ENCODE data around the gene PTGIR.

Gene PTGIR

DNA sequence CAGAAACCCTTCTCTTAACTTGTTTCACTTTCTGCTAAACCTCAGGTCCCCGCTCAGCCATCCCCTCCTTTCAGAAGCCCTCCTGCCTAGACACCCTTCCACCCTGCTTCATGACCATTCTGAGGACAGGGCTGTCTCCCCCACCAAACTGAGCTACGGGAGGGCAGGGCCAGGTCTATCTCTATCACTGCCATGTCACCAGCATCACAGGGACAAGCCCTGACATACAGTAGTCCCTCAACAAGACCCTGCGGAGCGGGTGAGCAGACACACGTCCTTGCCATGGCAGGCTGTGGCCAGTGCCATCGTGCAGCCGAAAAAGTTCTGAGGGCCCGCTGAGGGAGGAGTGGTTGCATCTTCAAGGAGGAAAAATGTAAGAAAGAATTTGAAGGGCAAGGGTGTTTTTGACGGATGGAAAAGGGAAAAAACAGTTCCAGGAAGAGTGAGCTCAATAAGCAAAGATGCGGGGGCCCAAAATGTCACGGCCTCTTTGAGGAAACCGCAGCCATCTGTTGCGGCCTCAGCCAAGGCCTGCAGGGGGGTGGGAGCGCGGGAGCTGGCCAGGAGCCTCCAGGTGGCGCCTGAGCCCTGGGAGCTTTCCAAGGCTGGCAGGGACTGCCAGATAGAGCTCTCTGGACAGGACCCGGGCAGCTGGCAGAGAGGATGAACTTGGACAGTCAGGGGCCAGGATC, 8.1 kb downstream of the PTGIR start:
- DNase-seq (ENCODE audit: low read depth), result no peak

DNA sequence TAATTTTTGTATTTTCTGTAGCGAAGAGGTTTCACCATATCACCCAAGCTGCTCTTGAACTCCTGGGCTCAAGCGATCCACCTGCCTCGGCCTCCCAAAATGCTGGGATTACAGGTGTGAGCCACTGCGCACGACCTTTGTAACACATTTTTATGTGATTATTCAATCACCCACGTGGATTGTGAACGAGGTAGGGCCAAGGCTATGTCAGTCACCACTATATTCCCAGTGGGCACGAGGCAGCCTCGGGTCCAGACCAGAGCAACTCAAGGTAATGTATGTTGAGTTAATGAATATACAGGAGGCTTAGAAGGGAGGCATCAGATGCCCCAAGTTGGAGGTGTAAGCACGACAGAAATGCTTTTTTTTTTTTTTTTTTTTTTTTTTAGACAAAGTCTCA, 8.9 kb downstream of the PTGIR start:
- DNase-seq (ENCODE audit: low read depth), result no peak

DNA sequence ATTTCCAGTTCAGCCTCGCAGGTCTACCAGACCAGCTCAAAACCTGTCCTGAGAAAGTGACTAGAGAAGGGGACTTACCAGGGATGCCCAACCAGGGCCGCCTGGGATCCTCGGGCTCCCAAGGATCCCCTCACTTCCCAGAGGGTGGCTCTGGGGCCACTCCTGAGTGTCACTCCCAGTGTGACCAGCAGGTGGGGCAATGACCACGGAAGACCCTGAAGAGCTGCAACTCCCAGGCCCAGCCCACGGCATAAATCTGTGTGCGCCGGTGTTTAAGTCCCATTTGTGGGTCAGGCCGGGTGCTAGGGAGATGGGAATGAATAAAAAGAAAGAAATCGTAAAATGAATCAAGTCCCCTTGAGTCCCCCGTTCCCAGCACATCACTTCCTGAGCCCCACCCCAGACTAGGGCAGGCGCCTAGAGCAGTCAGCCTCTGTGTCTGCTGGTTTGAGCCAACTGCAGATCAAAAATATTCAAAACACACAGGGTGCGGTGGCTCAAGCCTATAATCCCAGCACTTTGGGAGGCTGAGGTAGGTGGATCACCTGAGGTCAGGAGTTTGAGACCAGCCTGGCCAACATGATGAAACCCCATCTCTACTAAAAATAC, 10.7 kb downstream of the PTGIR start:
- DNase-seq (ENCODE audit: low read depth), result no peak

DNA sequence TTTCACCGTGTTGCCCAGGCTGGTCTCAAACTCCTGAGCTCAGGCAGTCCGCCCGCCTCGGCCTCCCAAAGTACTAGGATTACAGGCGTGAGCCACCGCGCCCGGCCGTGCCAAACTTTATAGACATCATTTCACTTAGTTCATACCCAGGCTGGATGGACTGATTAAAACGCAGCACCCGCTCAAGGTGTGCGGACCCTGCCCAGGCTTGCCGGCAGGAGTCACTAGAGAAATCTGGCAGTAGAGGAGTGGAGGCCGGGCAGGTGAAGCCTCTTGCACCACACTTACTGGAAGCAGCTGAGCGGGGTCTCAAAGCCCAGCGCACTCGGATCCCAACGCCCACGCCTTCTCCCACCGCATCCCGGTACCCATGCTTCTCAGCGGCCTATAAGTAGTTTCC, 11.4 kb downstream of the PTGIR start:
- DNase-seq (ENCODE audit: low read depth), result no peak

DNA sequence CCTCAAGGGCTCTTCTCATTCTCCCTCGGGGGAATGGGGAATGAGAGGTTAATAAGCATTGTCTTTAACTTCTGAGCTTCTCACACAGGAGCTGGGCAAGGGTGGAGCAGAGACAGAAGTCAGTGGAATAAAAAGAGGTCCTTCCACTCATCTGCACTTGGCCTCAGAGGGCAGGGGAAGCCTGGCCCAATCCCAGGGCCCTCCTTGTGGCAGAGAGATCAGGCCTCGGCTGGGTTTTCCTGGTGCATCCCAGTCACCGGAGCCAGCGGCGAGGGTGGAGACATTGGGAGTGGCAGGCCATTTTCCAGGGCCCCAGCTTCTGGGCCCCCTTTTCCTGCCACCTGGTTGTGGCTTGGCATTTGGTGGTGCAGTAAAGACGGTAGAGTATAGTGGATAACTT, 13.1 kb downstream of the PTGIR start:
- DNase-seq (ENCODE audit: low read depth), result no peak

DNA sequence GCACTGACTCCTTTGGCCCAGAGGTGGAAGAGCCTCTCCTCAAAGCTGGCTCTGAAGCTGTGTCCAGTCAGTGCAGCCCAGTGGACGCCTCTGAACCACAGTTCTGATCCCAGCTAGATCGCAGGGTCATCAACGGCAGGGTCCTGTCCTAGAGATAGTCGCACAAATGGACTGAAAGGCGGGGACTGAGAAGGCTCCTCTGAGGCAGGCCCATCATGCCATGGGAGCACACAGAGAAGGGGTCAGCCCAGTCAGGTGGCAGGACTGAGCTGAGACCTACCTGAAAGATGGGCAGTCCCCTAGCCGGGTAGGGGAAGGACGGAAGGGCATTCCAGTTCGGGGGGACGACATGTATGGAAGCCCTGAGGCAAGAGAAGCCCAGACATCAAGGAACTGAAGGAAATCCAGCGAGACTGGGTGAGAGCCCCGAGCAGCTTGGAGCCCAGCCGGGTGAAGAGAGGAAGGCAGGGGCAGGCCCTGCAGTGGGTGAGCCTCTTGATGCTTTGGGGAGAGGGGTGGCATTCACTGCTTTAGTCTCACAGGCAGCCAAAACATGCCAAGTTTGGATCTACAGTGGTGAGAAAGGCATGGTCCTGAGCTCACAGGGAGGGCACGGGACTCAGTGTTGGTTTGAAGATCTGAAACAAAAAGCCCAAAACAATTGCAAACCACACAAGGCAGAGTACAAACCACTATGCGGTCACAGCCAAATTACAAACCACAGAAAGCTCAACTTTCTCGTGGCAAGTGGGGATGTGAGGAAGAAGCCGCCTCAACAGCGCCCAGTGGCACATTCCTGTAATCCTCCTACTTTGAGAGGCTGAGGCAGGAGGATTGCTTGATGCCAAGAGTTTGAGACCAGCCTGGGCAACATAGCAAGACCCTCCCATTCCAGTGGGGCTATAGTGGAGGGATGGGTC, 13.8 kb downstream of the PTGIR start:
- DNase-seq (ENCODE audit: low read depth), result no peak

DNA sequence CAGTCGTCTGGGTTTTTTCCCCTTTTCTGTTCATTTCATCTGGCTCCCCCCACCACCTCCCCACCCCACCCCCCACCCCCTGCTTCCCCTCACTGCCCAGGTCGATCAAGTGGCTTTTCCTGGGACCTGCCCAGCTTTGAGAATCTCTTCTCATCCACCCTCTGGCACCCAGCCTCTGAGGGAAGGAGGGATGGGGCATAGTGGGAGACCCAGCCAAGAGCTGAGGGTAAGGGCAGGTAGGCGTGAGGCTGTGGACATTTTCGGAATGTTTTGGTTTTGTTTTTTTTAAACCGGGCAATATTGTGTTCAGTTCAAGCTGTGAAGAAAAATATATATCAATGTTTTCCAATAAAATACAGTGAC, 14.5 kb downstream of the PTGIR start:
- DNase-seq (ENCODE audit: low read depth), result no peak

DNA sequence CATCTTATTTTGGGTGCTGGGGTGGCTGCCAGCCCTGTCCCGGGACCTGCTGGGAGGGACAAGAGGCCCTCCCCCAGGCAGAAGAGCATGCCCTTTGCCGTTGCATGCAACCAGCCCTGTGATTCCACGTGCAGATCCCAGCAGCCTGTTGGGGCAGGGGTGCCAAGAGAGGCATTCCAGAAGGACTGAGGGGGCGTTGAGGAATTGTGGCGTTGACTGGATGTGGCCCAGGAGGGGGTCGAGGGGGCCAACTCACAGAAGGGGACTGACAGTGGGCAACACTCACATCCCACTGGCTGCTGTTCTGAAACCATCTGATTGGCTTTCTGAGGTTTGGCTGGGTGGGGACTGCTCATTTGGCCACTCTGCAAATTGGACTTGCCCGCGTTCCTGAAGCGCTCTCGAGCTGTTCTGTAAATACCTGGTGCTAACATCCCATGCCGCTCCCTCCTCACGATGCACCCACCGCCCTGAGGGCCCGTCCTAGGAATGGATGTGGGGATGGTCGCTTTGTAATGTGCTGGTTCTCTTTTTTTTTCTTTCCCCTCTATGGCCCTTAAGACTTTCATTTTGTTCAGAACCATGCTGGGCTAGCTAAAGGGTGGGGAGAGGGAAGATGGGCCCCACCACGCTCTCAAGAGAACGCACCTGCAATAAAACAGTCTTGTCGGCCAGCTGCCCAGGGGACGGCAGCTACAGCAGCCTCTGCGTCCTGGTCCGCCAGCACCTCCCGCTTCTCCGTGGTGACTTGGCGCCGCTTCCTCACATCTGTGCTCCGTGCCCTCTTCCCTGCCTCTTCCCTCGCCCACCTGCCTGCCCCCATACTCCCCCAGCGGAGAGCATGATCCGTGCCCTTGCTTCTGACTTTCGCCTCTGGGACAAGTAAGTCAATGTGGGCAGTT, 15.1 kb downstream of the PTGIR start:
- no peak for DNase-seq (ENCODE audit: low read depth)

DNA sequence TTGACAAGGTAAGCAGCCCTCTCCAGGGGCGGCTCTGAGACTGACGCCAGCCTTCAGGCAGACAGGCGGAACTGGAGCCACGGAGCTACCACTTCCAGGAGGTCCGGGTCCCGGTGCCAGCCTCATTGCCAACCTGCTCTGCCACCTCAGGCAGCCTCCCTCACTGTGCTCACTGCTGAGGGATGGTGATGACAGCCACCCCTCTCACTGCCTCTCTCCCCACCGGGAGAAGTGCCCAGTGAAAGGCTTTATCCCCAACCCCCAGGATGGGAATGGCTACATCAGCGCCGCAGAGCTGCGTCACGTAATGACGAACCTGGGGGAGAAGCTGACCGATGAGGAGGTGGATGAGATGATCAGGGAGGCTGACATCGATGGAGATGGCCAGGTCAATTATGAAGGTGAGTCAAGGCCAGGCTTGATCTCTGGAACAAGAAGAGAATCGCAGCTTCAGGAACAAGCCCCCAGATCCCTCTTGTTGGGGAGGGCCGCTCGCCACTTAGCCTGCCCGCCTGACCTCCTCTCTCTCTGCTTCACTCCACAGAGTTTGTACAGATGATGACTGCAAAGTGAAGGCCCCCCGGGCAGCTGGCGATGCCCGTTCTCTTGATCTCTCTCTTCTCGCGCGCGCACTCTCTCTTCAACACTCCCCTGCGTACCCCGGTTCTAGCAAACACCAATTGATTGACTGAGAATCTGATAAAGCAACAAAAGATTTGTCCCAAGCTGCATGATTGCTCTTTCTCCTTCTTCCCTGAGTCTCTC, 16.1 kb downstream of the PTGIR start:
- no peak for DNase-seq (ENCODE audit: low read depth)

DNA sequence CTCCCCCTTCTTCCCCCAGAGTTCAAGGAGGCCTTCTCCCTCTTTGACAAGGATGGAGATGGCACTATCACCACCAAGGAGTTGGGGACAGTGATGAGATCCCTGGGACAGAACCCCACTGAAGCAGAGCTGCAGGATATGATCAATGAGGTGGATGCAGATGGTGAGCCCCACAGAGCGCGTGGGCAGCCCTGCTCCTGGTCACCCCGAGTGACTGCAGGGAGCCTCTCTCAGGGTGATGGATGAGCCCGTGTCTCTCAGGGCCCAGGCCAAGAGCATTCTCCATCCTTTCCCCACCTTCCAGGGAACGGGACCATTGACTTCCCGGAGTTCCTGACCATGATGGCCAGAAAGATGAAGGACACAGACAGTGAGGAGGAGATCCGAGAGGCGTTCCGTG, 16.7 kb downstream of the PTGIR start:
- DNase-seq (ENCODE audit: low read depth), result no peak

DNA sequence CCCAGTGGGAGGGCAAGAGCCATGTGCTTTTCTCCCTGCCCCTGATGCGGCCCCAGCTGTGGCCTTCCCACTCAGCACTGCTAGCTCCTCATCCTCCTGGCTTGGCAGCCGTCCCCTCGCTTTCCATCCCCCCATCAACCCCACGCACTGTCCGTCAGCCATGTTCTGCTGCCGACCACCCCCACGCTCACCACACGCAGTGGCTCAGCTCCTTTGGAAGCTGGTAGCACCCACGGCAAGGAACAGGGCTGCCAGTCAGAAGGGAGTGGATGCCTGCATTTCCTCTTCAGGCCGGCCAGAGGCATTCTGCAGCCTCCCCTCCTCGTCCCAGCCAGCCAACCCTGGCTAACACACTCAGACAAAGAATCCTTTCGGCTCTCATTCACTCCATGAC, 17.4 kb downstream of the PTGIR start:
- DNase-seq (ENCODE audit: low read depth), result no peak

DNA sequence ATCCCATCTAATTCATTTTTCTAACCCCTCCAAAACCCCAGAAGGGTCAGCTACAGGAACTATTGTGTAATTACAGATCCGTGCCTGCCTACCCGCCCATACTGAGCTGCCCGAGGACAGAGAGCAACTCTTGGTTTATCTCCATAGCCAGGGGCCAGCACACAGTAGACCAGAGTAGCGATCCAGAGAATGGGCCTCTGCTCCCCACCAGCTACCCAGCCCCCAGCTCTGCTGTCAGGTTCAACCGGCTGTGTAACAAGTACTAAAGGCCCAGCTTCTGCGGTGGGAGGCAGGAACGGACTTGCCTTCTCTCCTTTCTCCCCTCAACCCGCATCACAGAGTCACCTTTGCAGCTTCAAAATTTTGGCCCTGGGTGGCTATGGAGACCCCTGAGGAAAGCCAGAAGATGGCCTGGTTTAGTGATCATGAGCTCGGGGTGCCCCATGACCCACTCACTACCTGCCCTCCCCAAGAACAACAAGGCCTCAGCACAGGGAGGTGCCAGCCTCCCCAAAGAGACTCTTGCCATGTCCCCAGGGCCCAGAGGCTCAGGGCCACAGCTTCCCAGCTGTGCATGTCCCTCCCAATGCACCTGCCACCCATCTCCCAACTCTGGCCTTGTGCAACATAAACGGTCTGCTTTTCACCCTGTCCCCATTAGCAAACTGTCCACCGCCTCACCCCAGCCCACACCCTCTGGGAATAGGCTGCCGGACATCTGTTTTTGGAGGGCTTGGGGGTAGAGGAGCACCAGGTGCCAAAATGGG, 18.0 kb downstream of the PTGIR start:
- DNase-seq (ENCODE audit: low read depth), result no peak

DNA sequence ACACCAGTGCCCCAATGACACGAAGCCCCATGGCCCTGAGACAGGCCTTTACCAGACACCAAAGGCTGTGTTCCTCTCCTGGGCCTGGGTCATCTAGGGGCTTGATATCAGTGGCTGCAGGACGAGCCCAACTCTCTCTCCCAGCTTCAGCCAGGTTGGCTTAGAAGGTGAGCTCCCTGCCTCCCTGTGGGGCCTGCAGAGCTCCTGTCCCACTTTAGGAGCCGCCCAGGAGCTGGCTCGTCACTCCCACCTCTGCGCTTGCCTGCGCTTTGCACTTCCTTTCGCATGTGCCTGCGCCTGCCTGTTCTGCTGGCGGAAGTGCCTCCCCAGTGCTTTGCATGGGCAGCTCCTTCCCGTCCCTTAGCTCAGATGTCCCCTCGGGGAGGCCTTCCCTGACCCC, 18.9 kb downstream of the PTGIR start:
- DNase-seq (ENCODE audit: low read depth), result no peak

DNA sequence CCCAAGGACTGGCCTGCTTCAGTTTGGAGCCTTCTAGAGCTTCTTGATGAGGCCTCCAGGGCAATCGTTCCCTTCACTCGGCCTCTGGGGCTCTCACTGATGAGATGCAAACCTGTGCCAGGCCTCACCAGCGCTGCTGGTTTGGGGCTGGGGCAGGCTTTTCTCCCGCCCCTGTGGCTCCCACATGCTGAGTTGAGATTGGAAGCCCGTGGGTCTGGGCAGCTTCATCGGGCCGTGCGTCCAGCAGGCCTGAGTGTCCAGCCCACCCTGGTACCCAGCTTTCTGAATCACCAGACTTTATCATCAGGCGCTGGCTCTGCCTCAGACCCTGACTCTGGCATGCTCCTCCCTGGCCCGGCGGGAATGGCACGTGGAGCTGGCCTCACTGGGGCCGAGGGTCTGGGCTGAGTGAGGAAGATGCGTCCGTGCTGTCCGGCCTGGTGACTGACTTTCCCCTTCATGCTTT, 19.5 kb downstream of the PTGIR start:
- no peak for DNase-seq (ENCODE audit: low read depth)

DNA sequence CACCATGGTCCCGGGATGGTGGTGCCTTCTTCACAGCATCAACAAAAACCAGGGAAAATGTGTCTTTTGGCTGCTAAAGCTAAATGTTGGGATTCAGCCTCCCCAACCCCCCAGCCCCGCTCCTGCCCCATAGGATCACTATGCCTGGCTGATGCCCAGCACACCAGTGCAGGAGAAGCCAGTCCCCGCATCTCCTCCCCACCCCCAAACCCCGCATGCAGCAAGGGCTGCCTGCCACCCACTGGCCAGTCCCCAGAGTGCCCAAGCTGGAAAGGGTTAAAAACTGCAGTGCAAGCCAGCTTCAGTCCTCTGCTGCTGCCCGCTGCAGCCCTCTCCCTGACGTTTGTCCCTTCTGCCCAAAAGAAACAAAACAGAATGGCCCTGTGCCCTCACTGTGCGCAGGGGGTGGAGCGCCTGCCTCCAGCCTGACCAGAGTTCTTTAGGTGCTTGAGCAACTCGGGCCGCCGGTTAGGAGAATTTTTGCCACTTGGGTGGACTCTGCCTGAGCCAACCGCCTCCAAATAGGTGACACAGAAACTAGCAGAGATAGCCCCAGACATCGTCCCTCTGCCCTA, 20.0 kb downstream of the PTGIR start:
- DNase-seq (ENCODE audit: low read depth), result no peak

DNA sequence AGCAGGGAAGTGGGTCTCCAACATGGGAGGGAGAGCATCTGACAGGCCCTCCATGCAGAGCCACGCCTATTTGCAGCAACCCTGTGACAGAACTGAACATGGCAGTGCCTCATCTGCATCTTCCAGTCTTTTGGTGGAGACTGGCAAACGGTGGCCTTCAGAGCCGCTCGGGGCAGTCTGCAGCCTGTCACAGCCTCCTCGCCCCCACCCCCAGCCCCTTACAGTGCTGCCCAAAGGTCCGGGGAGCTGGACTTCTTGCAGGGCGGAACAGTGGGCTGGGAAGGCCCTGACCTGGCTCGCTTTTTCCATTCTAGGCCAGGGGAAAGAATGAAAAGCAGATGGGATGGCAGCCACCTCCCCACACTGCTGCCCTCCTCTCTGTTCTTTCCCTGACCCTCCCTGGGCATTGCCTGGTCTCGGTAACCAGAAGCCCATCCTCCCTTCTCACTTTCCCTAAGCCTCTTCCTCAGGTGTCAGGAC, 21.1 kb downstream of the PTGIR start:
- no peak for DNase-seq (ENCODE audit: low read depth)

DNA sequence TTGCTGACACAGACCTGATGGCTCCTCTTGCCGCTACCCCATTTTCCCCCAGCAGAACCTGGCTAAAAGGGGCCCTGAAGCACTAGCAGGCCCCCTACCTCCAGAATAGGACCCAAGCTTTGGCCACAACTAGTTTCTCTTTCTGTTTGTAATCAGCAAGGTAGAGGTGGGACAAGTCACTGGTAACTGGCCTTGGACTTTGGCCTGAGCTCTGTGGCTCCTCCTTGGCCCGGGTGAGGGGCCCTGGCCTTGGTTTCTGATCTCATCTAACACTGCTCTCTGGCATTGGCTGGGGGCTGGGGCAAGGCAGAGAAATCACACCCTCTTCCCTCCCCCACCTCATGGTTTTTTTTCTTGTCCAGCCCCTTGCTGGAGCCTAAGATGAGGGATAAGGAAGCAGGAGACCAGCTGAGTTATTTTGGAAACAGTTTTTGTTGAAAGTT, 21.7 kb downstream of the PTGIR start:
- DNase-seq (ENCODE audit: low read depth), result no peak

DNA sequence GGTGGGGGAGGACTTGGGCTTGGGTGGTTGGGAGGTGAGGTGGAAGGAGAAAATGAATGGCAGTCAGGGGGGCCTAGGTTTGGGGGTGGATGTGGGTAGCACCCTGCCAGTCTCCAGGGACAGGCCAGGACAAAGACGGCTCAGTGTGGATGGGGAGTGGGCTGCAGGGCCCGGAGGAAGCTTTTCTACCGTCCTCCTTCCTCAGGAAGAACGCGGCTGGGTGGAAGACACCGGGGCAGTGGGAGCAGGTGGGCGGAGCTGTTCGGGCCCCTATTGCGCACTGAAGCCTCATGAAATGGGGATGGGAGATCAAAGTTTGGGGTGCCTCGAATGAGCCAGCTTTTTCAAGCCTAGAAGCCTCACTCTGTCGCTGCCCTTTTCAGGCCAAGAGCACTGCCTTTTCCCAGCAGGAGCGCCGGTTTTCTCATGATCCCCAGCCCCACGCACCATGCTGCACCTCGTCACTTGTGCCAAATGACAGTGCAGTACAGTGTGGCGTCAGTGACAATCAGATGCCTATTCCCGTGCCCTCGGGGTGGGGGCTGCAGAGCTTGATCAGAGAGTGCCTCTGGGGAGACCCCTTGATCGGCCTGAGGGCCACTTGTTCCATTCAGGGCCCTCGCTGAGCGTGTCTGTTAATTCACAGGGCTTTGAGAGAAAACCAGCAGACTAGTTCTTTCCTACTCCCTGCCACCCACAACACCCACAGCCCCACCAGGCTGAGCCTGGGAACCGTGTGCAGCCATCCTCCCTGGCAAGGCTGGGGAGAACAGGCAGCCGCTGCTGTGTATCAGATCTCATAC, 22.3 kb downstream of the PTGIR start:
- DNase-seq (ENCODE audit: low read depth), result no peak

Measured in stromal cell of bone marrow (primary cell).